H9 (cell line): ENCODE results near the gene FAM110C. TPM values are rescaled to one million over a fixed set of nuclear protein-coding genes. Genes with fewer than 3 reads are reported as not detected.

Experiments used
- DNase-seq: peaks from one replicate; pipeline ENCODE4 v3.0.0-alpha.2; 2017
- H2AFZ ChIP-seq: one replicate; pipeline ENCODE4 v1.6.1; 2013; ENCODE audit warnings: mild to moderate bottlenecking, low read length, control low read depth, moderate library complexity
- H2AK5ac ChIP-seq: 2 replicates; pipeline ENCODE4 v1.6.1; 2013; ENCODE audit warnings: low read length, control low read depth, mixed read lengths; ENCODE audit not compliant: insufficient read length
- H2BK120ac ChIP-seq: one replicate; pipeline ENCODE4 v1.6.1; 2013; ENCODE audit warnings: low read depth, mild to moderate bottlenecking, low read length, control low read depth, inconsistent platforms; ENCODE audit not compliant: poor library complexity, severe bottlenecking
- H2BK12ac ChIP-seq: 2 replicates; pipeline ENCODE4 v1.6.1; 2013; ENCODE audit warnings: low read length, control low read depth, mixed read lengths, low read depth; ENCODE audit not compliant: insufficient read length
- H2BK15ac ChIP-seq: 2 replicates; pipeline ENCODE4 v1.6.1; 2013; ENCODE audit warnings: low read depth, low read length, control low read depth
- H2BK20ac ChIP-seq: one replicate; pipeline ENCODE4 v1.6.1; 2013; ENCODE audit warnings: low read depth, mild to moderate bottlenecking, low read length, control low read depth, inconsistent platforms; ENCODE audit not compliant: poor library complexity, severe bottlenecking
- H2BK5ac ChIP-seq: 2 replicates; pipeline ENCODE4 v1.6.1; 2013; ENCODE audit warnings: low read length, control low read depth, mixed read lengths; ENCODE audit not compliant: insufficient read length
- H3K14ac ChIP-seq: 2 replicates; pipeline ENCODE4 v1.6.1; 2013; ENCODE audit warnings: low read length, control low read depth; ENCODE audit not compliant: insufficient read depth
- H3K18ac ChIP-seq: 2 replicates; pipeline ENCODE4 v1.6.1; 2013; ENCODE audit warnings: low read depth, mild to moderate bottlenecking, mixed read lengths, low read length, control low read depth; ENCODE audit not compliant: insufficient read length
- H3K23ac ChIP-seq: 2 replicates; pipeline ENCODE4 v1.6.1; 2013; ENCODE audit warnings: low read length, control low read depth, mixed read lengths, low read depth; ENCODE audit not compliant: insufficient read length
- H3K23me2 ChIP-seq: 2 replicates; pipeline ENCODE4 v1.6.1; 2013; ENCODE audit warnings: low read depth, mild to moderate bottlenecking, mixed read lengths, low read length, control low read depth; ENCODE audit not compliant: insufficient read length, poor library complexity, severe bottlenecking
- H3K27ac ChIP-seq: 2 replicates; pipeline ENCODE4 v1.5.1; 2013; ENCODE audit warnings: low read length, control low read depth, mixed read lengths, low read depth; ENCODE audit not compliant: insufficient read length
- H3K27me3 ChIP-seq: 2 replicates; pipeline ENCODE4 v1.6.1; 2013; ENCODE audit warnings: low read length, control low read depth, inconsistent platforms; ENCODE audit not compliant: insufficient read depth
- H3K4ac ChIP-seq: 2 replicates; pipeline ENCODE4 v1.6.1; 2013; ENCODE audit warnings: low read depth, mild to moderate bottlenecking, control low read depth, inconsistent platforms, low read length, moderate library complexity
- H3K4me1 ChIP-seq: 2 replicates; pipeline ENCODE4 v1.6.1; 2013; ENCODE audit warnings: low read length, control low read depth, inconsistent platforms; ENCODE audit not compliant: insufficient read depth
- H3K4me2 ChIP-seq: 2 replicates; pipeline ENCODE4 v1.6.1; 2013; ENCODE audit warnings: low read length, control low read depth, mixed read lengths; ENCODE audit not compliant: insufficient read length, insufficient read depth
- H3K56ac ChIP-seq: 2 replicates; pipeline ENCODE4 v1.6.1; 2013; ENCODE audit warnings: low read depth, mild to moderate bottlenecking, mixed read lengths, low read length, control low read depth; ENCODE audit not compliant: insufficient read length
- H3K79me1 ChIP-seq: 2 replicates; pipeline ENCODE4 v1.6.1; 2013; ENCODE audit warnings: low read depth, mild to moderate bottlenecking, moderate library complexity, low read length, control low read depth, inconsistent platforms; ENCODE audit not compliant: insufficient read depth, poor library complexity, severe bottlenecking
- H3K79me2 ChIP-seq: 2 replicates; pipeline ENCODE4 v1.6.1; 2013; ENCODE audit warnings: low read length, control low read depth, inconsistent platforms; ENCODE audit not compliant: insufficient read depth
- H3K9ac ChIP-seq: 2 replicates; pipeline ENCODE4 v1.6.1; 2013; ENCODE audit warnings: low read length, control low read depth, mixed read lengths; ENCODE audit not compliant: insufficient read length; ENCODE audit errors: extremely low read depth
- H3K9me3 ChIP-seq: one replicate; pipeline ENCODE4 v1.6.1; 2013; ENCODE audit warnings: low read depth, low read length, inconsistent platforms; ENCODE audit not compliant: control insufficient read depth
- H3T11ph ChIP-seq: one replicate; pipeline ENCODE4 v1.6.1; 2013; ENCODE audit warnings: mild to moderate bottlenecking, low read length, control low read depth, inconsistent platforms
- H4K20me1 ChIP-seq: one replicate; pipeline ENCODE4 v1.6.1; 2013; ENCODE audit not compliant: control insufficient read depth, insufficient read length, insufficient read depth
- H4K5ac ChIP-seq: 2 replicates; pipeline ENCODE4 v1.6.1; 2013; ENCODE audit warnings: low read depth, mild to moderate bottlenecking, mixed read lengths, low read length, control low read depth; ENCODE audit not compliant: insufficient read length
- H4K8ac ChIP-seq: replicated peaks from 2 replicates; pipeline ENCODE4 v1.6.1; 2013; ENCODE audit warnings: low read length, control low read depth, mixed read lengths, low read depth; ENCODE audit not compliant: insufficient read length
- H4K91ac ChIP-seq: 2 replicates; pipeline ENCODE4 v1.6.1; 2013; ENCODE audit warnings: low read depth, mild to moderate bottlenecking, moderate library complexity, mixed read lengths, low read length, control low read depth; ENCODE audit not compliant: insufficient read length
- H3K27ac Mint-ChIP-seq, 3 experiments: 2 replicates in 2 of 3; 3 replicates in 1 of 3; pipeline ENCODE4 v1.8.0; 2020 to 2021; ENCODE audit warnings: mixed read lengths in 3 of 3, mild to moderate bottlenecking in 1 of 3, moderate library complexity in 1 of 3
- H3K27me3 Mint-ChIP-seq: 2 replicates; pipeline ENCODE4 v1.8.0; 2021; ENCODE audit warnings: low read depth, mild to moderate bottlenecking, moderate library complexity, mixed read lengths
- H3K36me3 Mint-ChIP-seq, 3 experiments: 2 replicates in 2 of 3; 3 replicates in 1 of 3; pipeline ENCODE4 v1.8.0; 2020 to 2021; ENCODE audit warnings: low read depth in 3 of 3, mixed read lengths in 3 of 3; ENCODE audit not compliant: insufficient read depth in 1 of 3
- H3K4me1 Mint-ChIP-seq, 2 experiments: 2 replicates each; pipeline ENCODE4 v1.8.0; 2020; ENCODE audit warnings: mixed read lengths in 2 of 2
- H3K4me3 Mint-ChIP-seq, 2 experiments: 2 replicates in 1 of 2; 3 replicates in 1 of 2; pipeline ENCODE4 v1.8.0; 2020 to 2021; ENCODE audit warnings: mild to moderate bottlenecking in 2 of 2, mixed read lengths in 2 of 2, moderate library complexity in 1 of 2
- H3K9me3 Mint-ChIP-seq, 2 experiments: 2 replicates in 1 of 2; 3 replicates in 1 of 2; pipeline ENCODE4 v1.8.0; 2020; ENCODE audit warnings: mild to moderate bottlenecking in 2 of 2, mixed read lengths in 2 of 2, moderate library complexity in 1 of 2
- WGBS: extraction: QIAGEN DNeasy Blood & Tissue Kit; methylation state at CpG from one replicate; pipeline ENCODE4 v1.1.7; 2013; ENCODE audit warnings: missing lambda C conversion rate, low lambda C conversion rate, mixed read lengths; ENCODE audit not compliant: insufficient read length; ENCODE audit errors: extremely low coverage; 5-methylcytosine and 5-hydroxymethylcytosine counted together
- long read RNA-seq: library from polyadenylated mRNA; unstranded; transcript quantifications from one replicate; pipeline ENCODE4 v2.0.0, GENCODE V29; 2020
- total RNA-seq: library from RNA; stranded (reverse); gene quantifications from 2 replicates; pipeline ENCODE4 v1.2.1, GENCODE V29; 2021
- TF ChIP-seq, protein P1 (sequence below): fragments of 200-600 bp; sonication (generic); conservative IDR thresholded peaks from 3 replicates; pipeline ENCODE4 v1.8.0; 2021; ENCODE audit warnings: antibody characterized with exemption, mild to moderate bottlenecking

FAM110C gene
- total RNA-seq = 3.4 and 3.6 TPM in 2 replicates
- long read RNA-seq = 0 reads

DNA sequence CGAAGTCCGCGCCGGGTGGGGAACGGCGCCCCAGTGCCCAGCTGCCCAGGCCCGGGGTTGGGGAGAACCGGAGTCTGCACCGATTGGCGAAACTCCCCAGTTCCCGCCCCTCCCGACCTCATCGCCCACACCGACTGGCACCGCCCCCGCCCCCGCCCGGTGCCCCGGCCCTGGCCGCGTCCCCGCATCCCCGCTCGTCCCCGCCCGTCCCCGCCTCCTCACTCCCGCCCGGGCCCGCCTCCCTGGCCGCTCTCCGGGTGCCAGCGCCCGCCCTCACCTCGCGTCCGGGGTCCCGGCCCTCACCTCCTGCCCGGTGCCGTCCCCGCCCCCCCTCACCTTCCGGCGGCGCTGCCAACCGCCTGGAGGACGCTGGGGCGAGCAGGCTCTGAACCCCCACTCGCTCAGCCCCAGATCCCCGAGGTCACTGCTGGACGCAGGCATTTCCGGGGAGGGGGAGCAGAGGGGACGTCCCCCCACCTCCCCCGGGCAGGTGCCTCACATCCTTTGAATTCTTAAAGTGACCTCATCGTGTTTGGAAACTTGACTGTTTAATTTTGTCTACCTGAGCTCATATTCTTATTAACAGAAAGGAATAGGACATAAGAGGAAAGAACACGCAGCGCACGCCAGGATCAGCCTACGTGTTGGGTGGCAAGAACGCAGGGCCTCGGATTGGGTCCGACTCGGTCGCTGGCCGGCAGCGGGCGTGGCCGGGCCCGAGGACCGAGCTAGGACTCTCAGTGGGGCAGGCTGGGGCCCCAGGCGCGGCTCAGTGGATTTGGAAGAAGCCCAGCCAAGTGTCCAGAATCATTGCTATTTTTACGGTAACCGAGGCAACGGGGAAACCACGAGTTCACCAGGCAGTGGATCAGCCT, at the start of gene FAM110C:
FAM110C (minus strand) TSS at position 35 of the 875 bp plus-strand sequence. CDS start 120 bp downstream, outside the sequence.
- H3T11ph ChIP-seq = no peak within 1 kb of the TSS
- H3K36me3 Mint-ChIP-seq = peaks cover 2 to 4% (median 2%) of the 10 kb centered on the region in 3 experiments; a peak in 2 of 7 replicates
- no peaks in the 10 kb centered on the region for H3K9me3 ChIP-seq
- no peaks in the 10 kb centered on the region for H4K20me1 ChIP-seq
- H3K4me3 Mint-ChIP-seq = peak within 1 kb of the TSS; percentile 76 to 85
- H2BK12ac ChIP-seq = no peak within 1 kb of the TSS
- H3K9ac ChIP-seq = peak within 1 kb of the TSS; percentile 26
- H3K56ac ChIP-seq = no peak within 1 kb of the TSS
- H2AK5ac ChIP-seq = no peak within 1 kb of the TSS
- H3K27me3 ChIP-seq = no peaks in the 10 kb centered on the region
- H3K27me3 Mint-ChIP-seq = peaks cover 32% of the 10 kb centered on the region
- H3K4me1 ChIP-seq = peaks cover 3% of the 10 kb centered on the region; the same call in 1 of the 2 replicates
- peak within 1 kb of the TSS; percentile 74 for H3K4me2 ChIP-seq
- no peak within 1 kb of the TSS for H2AFZ ChIP-seq
- no peaks in the 10 kb centered on the region; the same call in none of the 2 replicates for H3K79me2 ChIP-seq
- no peak within 1 kb of the TSS for H2BK120ac ChIP-seq
- peaks cover 24 to 26% of the 10 kb centered on the region in 2 experiments for H3K4me1 Mint-ChIP-seq
- peak within 1 kb of the TSS; percentile 84 for H3K14ac ChIP-seq
- no peak within 1 kb of the TSS for H3K27ac ChIP-seq
- no peaks in the 10 kb centered on the region for H3K79me1 ChIP-seq
- peak; percentile 78 for DNase-seq
- peak within 1 kb of the TSS; percentile 22 for H3K18ac ChIP-seq
- peaks cover 15% of the 10 kb centered on the region for H3K23me2 ChIP-seq
- H4K5ac ChIP-seq = no peak within 1 kb of the TSS
- H2BK15ac ChIP-seq = no peak within 1 kb of the TSS
- TF ChIP-seq, protein P1, sequence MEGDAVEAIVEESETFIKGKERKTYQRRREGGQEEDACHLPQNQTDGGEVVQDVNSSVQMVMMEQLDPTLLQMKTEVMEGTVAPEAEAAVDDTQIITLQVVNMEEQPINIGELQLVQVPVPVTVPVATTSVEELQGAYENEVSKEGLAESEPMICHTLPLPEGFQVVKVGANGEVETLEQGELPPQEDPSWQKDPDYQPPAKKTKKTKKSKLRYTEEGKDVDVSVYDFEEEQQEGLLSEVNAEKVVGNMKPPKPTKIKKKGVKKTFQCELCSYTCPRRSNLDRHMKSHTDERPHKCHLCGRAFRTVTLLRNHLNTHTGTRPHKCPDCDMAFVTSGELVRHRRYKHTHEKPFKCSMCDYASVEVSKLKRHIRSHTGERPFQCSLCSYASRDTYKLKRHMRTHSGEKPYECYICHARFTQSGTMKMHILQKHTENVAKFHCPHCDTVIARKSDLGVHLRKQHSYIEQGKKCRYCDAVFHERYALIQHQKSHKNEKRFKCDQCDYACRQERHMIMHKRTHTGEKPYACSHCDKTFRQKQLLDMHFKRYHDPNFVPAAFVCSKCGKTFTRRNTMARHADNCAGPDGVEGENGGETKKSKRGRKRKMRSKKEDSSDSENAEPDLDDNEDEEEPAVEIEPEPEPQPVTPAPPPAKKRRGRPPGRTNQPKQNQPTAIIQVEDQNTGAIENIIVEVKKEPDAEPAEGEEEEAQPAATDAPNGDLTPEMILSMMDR = no peak
- H3K23ac ChIP-seq = no peak within 1 kb of the TSS
- H4K91ac ChIP-seq = no peak within 1 kb of the TSS
- H3K27ac Mint-ChIP-seq = no peak within 1 kb of the TSS; a peak in 1 of 7 replicates
- WGBS = no CpG with 5 or more reads among the region's 75 CpGs
- no peaks in the 10 kb centered on the region for H3K9me3 Mint-ChIP-seq
- no peak within 1 kb of the TSS for H2BK20ac ChIP-seq
- H4K8ac ChIP-seq = no peak within 1 kb of the TSS
- H2BK5ac ChIP-seq = no peak within 1 kb of the TSS
- no peak within 1 kb of the TSS for H3K4ac ChIP-seq
